ENCODE results near the gene POMP.

The POMP gene, protein sequence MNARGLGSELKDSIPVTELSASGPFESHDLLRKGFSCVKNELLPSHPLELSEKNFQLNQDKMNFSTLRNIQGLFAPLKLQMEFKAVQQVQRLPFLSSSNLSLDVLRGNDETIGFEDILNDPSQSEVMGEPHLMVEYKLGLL

DNA sequence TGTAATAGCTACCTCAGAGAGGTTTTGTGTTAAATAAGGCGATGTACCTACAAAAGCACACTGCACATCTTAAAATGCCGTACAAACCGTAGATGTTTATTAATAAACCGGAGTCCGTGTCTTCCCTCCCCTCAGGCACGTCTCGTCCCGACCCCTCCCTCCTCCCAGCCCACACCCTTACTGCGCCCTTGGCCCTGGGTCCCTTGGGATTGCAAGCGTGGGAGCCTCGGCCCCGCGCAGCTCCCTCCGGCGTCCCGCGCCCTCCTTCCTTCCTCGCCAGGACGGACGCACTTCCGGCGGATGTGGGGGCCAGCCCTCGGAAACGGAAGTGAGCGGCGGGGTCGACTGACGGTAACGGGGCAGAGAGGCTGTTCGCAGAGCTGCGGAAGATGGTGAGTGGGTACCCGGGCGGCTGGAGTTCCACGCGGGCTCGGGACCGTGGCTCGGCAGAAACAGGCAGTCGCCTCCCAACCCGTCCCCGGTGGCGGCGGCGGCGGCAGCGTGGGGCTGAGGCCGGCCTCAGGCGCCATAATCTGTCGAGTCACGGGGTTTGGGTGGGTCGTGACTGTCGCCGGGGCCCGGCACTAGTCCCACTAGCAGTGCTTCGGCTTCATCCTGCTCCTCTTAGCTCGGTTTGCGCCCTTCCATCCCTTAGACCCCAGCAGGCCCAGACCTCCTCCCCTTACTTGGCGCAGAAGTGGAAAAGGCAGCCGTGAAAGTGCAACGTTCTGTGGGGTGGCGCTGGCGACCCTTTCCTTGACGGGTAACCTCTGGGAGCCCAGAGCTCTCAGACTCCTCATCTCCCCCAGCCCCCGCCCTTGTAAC lies at the start of gene POMP:
Gene POMP (plus strand): TSS at position 335 of the 825 bp plus-strand sequence. CDS start 55 bp downstream, at position 390.
- in situ Hi-C loops (cut with MboI; ENCODE audit: low sequenced_read_pairs) = no loop called here

DNA sequence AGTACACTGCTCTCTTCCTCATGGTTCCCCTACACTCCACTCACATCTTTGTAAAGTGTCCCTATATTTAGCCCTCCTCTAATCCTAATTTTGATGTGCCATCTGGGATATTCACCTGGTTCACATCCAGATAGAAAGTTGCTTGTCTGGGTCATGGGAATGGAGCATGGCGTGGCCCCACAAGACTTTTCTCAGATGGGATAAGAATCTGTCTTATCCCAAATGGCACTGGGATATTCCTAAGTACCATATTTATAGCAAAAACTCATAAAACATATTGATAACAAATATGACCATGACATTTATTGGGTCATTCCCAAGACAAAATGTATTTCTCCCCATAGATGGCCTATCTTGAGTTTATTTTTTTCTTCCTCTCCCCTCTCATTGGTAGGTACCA lies 49.5 kb upstream of the POMP start:
- in situ Hi-C loops (cut with MboI; ENCODE audit: low sequenced_read_pairs) = no loop called here

DNA sequence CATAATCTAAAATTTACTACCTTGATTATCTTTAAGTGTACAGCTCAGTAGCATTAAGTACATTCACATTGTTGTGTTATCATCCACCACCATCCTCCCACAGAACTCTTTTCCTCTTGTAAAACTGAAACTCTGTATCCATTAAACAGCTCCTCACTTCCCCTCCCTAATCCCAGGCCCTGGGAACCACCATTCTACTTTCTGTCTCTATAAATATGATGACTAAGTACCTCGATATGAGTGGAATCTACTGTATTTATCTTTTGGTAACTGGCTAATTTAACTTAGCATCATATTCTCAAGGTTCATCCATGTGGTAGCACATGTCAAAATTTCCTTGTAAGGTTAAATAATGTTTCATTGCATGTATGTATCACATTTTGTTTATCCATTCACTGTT lies 49.0 kb upstream of the POMP start:
- in situ Hi-C loops (cut with MboI; ENCODE audit: low sequenced_read_pairs) = no loop called here

DNA sequence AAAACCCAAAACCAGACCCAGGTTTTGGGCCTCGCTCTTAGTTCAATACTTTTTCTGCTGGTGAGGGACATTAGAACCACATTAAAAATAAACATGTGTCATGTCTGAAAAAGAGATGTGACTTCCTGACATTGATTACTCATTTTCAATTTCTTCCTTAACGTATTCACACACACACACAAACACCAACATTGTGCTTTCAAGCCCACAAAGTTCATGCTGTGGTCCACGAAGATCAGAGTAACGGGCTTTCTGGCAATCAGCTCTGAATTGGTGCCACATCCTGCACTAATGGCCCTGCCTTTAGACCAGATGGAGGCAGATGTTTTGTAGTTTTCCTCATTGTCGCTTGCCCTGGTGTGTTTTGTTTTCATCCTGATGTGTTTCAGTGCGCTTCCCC lies 47.9 kb upstream of the POMP start:
- in situ Hi-C loops (cut with MboI; ENCODE audit: low sequenced_read_pairs) = no loop called here

DNA sequence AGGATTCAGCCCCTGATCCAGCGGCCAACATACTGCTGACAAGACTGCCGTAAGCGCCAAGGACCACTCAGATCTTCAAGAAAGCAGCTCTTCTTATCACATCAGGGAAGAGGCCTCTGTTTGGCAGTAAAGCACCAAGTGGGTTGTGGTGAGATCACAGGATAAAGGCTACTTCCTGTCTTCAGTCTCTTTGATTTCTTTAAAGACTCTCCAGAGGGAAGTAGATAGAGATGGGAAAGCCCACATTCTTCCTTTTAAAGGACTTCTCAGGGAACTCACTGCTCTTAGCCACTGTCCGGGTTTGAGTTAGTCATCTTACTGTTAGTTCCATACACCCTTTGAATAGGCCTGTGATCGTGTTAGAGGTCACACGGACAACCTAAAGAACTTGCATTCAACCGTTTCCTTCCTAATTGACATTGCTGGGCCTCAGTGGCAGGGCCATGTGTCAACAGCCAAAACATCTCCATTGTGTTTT lies 47.2 kb upstream of the POMP start:
- in situ Hi-C loops (cut with MboI; ENCODE audit: low sequenced_read_pairs) = no loop called here

DNA sequence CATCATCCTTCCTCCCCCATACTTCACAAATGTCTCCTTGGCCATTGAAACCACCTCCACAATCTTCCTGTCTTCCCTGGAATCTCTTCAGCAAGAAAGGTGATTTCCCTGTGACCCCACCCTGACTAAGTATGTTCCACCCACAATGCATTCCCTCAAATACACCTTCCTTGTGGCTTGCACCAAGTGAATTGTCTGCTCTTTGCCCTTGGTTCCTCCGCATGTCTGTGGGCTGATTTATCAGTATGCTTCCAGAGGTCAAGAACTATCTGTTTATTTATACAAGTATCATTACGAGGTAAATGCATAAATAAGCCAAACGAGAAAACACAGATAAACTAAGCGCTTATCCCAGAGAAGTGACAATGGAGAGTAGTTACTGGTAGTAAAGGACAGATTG lies 45.4 kb upstream of the POMP start:
- in situ Hi-C loops (cut with MboI; ENCODE audit: low sequenced_read_pairs) = no loop called here

DNA sequence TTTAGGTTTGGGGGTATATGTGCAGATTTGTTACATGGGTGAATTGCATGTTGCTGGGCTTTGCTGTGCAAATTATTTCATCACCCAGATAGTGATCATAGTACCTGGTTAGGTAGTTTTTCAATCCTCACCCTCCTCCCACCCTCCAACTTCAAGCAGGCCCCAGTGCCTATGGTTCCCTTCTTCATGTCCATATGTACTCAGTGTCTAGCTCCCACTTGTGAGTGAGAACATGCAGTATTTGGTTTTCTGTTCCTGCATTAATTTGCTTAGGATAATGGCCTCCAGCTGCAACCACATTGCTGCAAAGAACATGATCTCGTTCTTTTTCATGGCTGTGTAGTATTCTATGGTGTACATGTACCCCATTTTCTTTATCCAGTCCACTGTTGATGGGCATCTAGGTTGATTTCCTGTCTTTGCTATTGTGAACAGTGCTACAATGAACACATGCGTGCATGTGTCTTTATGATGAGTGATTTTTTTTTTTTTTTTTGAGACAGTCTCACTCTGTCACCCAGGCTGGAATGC lies 42.9 kb upstream of the POMP start:
- in situ Hi-C loops (cut with MboI; ENCODE audit: low sequenced_read_pairs) = no loop called here

DNA sequence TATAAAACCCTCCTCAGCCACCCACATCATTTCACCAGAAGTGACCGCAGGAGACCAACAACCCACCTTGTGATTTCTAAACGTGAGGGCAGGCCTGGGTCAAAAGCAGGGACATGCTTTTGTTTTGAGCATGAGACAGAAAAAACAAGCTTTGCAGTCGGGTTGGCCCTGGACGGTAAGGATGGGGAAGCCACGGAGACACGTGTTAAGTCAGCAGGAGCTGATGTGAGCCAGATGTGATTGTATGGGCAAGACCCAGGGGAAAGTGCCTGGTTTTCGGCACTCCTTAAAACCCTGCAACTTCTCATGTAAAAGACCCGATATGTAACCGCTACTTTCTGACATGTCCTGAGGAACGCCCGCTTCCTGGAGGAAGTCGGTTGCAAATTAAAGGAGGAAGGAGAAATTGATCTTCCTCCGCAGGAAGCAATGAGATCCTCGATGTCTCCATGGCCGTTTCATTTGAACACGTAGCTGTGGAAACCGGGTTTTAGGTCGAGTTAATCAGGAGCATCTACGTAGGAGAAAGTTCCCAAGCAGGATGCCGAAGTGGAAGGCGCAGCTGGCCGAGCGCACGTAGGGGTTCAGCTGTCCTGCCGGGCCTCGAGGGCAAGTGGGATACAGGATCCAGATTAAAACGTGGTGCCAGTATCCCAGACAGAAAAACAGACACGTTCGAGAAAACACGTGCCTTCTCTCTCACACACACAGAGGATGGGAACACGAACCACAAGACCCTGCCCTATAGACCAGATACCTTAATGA lies 40.5 kb upstream of the POMP start:
- in situ Hi-C loops (cut with MboI; ENCODE audit: low sequenced_read_pairs) = no loop called here

DNA sequence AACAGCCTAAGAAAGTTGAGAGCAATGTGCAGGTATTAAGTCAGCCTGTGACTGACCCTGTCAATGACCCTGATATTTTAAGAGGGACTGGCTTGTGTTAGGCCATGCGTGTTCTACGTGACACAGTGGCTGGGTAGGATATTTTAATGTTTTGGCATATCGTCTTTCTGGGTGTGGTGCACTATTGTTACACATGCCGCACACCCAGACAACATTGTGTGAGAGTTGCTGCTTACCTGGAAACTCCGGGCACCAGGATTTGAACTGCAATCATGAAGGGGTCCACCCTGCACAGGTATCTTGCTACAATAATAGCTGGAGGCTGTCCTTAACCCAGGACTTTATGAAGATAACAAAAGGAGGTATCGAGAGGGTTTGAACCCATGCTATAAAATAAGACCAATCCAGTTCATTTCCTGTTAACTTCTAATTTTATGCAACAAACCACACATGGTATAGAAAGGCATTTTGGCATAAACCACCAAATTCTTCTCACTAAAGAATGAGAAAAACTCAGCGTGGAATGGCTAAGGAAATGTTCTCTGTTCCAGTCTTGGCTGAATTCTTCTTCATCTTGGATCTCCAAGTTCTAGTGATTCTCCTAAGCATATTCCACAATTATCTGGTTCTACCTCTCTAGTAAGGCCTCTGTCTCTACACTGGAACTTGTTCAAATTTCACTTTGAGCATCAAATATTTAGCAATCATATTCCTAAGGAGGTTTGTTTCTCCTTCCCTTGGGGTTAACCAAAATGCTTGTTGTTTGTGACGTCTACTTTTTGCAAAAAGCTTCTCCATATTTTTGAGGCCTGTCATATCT lies 38.7 kb upstream of the POMP start:
- in situ Hi-C loops (cut with MboI; ENCODE audit: low sequenced_read_pairs) = no loop called here

DNA sequence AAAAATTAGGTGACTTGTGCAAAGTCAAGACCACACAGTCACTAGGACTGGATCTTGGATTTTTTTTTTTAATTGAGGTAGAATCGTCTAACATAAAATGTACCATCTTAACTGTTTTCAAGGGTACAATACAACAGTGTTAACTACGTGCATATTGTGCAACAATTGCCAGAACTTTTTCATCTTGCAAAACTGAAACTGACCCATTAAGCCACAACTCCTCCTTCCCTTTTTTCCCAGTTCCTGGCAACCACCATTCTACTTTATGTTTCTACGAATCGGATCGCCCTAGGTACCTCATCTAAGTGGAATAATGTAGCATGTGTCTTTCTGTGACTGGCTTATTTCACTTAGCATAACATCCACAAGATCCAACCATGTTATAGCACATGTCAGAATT lies 37.5 kb upstream of the POMP start:
- in situ Hi-C loops (cut with MboI; ENCODE audit: low sequenced_read_pairs) = no loop called here

DNA sequence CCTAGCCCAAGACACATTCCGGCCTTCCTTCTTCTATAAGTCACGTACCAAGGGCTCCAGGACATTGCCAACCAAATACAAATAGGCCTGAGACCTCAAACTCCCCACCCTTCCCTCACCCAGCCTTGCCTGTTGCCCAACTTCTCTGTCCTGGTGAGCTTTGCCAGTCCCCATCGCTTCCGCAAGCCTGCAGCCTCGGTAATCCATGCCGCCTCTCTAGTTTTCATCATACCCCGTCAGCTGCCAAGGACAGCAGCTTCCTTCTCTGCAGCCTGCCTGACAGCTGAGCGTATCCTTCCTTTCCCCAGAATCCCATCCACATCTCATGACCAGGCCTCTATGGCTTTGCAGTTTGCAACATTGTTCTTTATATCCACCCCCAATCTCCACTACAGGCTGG lies 36.6 kb upstream of the POMP start:
- in situ Hi-C loops (cut with MboI; ENCODE audit: low sequenced_read_pairs) = no loop called here

DNA sequence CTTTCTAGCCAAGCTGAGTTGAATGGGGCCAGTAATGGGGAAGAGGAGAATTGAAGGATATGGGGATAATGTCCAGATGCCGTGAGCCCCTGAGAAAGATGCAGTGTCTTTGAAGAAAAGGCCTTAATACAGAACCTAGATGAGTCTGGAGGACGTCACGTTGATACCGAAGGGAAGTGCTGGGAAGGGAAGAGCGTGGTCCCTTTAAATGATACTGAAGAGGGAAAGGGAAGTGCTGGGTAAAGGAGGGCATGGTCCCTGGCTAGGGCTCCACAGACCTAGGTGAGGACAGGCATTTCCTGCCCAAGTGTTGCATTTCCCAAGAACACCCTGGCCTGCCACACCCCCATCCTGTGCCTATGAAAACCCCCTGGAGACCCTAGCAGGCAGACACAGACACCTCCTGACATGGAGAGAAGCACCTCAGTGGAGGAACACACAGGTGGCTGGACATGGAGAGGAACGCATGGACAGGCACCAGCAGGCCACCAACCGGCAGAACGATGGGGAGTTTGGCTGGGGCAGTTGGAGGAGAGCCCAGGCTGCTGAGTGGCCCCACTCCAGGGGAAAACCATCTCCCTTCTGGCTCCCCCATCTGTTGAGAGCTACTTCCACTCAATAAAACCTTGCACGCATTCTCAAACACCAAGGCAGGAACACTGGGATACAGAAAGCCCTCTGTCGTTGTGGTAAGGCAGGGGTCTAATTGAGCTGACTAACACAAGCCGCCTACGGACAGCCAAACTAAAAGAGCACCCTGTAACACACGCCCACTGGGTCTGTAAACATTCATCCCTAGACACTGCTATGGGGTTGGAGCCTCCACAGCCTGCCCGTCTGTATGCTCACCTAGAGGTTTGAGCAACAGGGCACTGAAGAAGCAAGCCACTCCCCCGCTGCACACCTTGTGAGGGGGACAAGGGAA lies 34.9 kb upstream of the POMP start:
- in situ Hi-C loops (cut with MboI; ENCODE audit: low sequenced_read_pairs) = no loop called here

DNA sequence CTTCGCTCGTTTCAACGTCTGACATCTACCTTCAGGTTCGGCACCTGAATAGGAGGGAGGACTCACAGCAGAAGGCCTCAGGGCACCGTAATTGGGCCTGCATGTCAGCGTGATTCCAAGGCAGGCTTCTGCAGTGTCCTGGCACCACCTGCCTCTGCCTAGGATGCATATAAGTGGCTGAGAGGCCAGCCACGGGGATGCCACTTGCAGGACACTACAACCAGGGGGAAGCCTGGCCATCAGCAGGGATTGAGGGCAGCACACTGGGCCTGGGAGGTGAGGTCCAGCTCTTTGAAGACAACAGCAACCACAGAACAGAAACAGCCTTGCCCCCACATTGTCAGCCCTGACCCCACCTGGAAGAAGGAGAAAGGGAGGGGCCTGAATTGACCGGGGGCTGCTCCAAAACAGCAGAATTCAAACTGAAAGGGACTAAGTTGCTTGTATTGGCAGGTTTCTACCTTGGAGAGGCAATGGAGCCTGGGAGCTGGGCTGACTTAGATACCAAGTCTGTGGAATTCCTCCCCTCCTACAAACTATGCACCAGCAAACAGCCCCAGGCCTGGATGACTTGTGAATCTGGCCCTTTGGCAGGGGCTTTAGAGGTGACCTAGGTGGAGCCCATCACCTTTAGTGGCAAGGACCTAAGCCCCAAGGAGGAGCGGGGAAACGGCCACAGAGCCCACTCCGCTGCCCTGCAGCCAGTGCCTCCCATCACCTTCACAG lies 34.1 kb upstream of the POMP start:
- in situ Hi-C loops (cut with MboI; ENCODE audit: low sequenced_read_pairs) = loop anchor here (25.0 kb wide), 1 partner anchor 313 kb away; no protein-coding TSS in a partner anchor

DNA sequence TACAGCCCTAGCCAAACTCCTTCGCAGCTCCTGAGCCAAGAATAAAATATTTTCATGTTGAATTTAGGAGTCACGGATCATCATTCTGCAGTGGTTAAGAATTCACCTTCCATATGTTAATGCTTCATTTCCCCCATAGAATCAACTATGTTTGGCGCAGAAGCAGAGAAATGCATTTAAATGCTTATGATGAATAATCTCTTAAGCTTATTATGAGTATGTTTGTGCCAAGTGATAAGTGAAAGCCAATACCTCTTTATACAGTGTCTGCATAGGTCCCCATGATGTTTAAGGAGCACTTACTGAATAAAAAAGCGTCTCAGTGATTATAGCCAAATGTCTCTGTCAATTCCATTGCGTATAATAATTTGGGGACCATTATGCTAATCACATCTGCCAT lies 32.7 kb upstream of the POMP start:
- in situ Hi-C loops (cut with MboI; ENCODE audit: low sequenced_read_pairs) = loop anchor here (25.0 kb wide), 1 partner anchor 314 kb away; no protein-coding TSS in a partner anchor

DNA sequence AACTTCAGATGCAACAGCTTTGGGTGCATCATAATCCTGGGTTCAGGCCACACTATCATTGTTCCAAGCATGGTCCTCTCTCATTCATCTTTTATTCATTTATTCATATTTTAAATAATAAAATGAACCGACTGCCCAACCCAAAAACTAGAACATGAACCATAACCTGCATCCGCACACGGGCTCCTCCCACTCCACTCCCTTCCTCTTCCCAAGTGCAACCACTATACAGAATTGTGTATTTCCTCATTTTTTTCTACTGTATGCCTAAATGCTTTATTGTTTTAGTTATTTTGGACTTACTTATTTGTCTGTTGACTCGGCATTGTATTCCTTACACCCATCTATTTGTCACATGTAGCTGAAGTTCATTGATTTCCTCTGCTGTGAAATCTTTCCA lies 30.7 kb upstream of the POMP start:
- in situ Hi-C loops (cut with MboI; ENCODE audit: low sequenced_read_pairs) = loop anchor here (25.0 kb wide), 1 partner anchor 316 kb away; no protein-coding TSS in a partner anchor

DNA sequence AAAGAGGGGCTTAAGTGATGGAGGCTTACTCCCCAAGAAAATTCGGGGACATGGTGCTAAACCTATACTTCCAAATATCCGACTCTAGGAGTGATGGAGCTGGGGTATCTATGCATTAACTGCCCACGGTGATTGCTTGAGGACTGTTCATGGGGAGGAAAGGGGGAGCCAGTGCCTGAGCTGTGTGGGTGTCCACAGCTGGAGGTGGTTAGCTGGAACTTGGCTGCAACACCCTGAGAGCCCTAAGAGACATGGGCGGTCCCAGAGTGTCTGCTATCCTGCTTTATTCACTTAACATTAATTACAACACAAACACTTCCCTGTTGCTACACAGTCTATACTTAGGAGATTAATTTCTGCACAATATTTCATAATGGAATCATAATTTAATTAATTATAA lies 28.1 kb upstream of the POMP start:
- in situ Hi-C loops (cut with MboI; ENCODE audit: low sequenced_read_pairs) = loop anchor here (25.0 kb wide), 1 partner anchor 319 kb away; no protein-coding TSS in a partner anchor

DNA sequence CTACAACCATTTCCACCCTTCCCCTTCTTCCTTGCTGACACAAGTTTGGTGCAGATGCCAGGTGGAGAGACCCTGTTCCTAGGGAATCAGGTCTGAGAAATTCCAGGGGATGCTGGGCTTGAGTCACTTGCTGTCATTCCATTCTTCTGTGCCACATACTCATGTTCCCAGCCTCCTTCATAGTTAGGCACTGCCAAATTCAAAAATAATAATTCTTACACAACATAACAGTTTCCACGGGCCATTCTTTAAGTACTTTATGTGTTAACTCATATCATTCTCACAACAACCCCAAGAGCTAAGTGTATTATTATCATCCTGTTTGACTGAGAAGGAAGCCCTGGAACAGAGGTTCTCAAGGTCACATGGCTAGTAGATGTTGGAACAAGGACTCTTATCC lies 27.1 kb upstream of the POMP start:
- in situ Hi-C loops (cut with MboI; ENCODE audit: low sequenced_read_pairs) = loop anchor here (25.0 kb wide), 1 partner anchor 320 kb away; no protein-coding TSS in a partner anchor

DNA sequence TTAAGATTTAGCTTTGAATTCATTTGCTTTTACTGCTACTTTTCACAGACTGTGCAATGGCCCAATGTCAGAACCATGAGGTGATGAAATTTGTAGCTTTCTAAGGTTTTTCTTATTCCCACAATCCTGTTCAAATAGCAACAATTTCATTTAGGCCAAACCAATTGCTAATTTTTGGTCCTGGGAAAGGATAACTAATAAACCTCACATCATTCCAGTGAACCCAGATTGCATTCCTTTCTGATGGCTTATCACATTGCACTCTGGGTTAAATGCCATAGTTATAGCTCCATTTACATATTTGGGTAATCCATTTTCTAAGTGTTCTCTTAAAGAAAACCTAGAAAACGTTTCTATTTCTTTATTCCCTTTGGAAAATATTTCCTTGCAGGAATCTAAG lies 22.9 kb upstream of the POMP start:
- in situ Hi-C loops (cut with MboI; ENCODE audit: low sequenced_read_pairs) = loop anchor here (25.0 kb wide), 1 partner anchor 324 kb away; no protein-coding TSS in a partner anchor

Data from HL-60/S4 treated with retinoic acid at 250 ng/mL for 4 days and 3 days (cell line).